Tibial artery (tissue), 4 donors: ENCODE measurements around the gene ZBTB48.
A peak's percentile ranks its signal among the peaks of the same experiment; 100 is the strongest.
"Not testable (repeated sequence)": the region's sequence is repeated elsewhere in the genome, so short reads cannot be mapped to it uniquely, and the experiment has no call there.

Experiments
- DNase-seq, 2 donors: peaks; one replicate each; pipeline ENCODE4 v3.0.0-alpha.2; 2019
- H3K27ac ChIP-seq, 2 donors: fragments of 200-600 bp; sonication (generic) in 1 of 2; 1 replicate in 1 of 2; 2 replicates in 1 of 2; pipeline ENCODE4 v1.5.1; 2018 to 2019; ENCODE audit warnings: mild to moderate bottlenecking in 1 of 2
- H3K27me3 ChIP-seq, 2 donors: fragments of 200-600 bp; sonication (generic) in 1 of 2; one replicate each; pipeline versions ENCODE4 v1.5.1 to v1.6.0; 2016 to 2019
- H3K36me3 ChIP-seq, 3 donors: fragments of 200-600 bp; sonication (generic) in 2 of 3; one replicate each; pipeline ENCODE4 v1.5.1; 2016 to 2019; ENCODE audit warnings: mild to moderate bottlenecking in 2 of 3
- H3K4me1 ChIP-seq, 4 donors: fragments of 200-600 bp; sonication (generic) in 2 of 4; 1 replicate in 3 of 4; 2 replicates in 1 of 4; pipeline ENCODE4 v1.5.1; 2016 to 2019
- H3K4me3 ChIP-seq, 2 donors: fragments of 200-600 bp; sonication (generic) in 1 of 2; 1 replicate in 1 of 2; 2 replicates in 1 of 2; pipeline ENCODE4 v1.5.1; 2018 to 2019; ENCODE audit warnings: mild to moderate bottlenecking in 2 of 2
- H3K9me3 ChIP-seq, 3 donors: fragments of 200-600 bp; sonication (generic) in 1 of 3; one replicate each; pipeline ENCODE4 v1.5.1; 2016 to 2019
- CTCF ChIP-seq, 2 experiments: fragments of 200-600 bp in 1 of 2; fragments of 450-650 bp in 1 of 2; IDR thresholded peaks; one replicate each; pipeline ENCODE4 v1.5.1; 2017 to 2019; ENCODE audit warnings: antibody characterized with exemption in 2 of 2, mild to moderate bottlenecking in 1 of 2, moderate library complexity in 1 of 2
- intact Hi-C: fragments of 100-400 bp; cut with DNase I; formaldehyde crosslinking; loops from one replicate; pipeline ENCODE4 v1.15.0; 2023; ENCODE audit warnings: low total_unique reads

ZBTB48 gene

GRCh38 chr1:6635910-6636760 lies 56.3 kb downstream of the ZBTB48 start:
- Histone ChIP-seq H3K4me3 (no peak overlapping the region), H3K9me3 (no peaks in the 10 kb centered on the region), H3K27me3 (no peaks in the 10 kb centered on the region), H3K36me3 (peaks cover 44 to 90% (median 59%) of the 10 kb centered on the region in 3 donors), H3K4me1 (peaks cover 0 to 29% (median 6%) of the 10 kb centered on the region in 4 donors), H3K27ac (peak overlapping the region; percentile 72 to 80)
- DNase-seq = no peak
- intact Hi-C loops = loop anchor here (5.0 to 10.0 kb wide), 2 partner anchors 34 to 51 kb away; partner anchors contain the start of gene KLHL21
- no peak for TF ChIP-seq CTCF (IDR thresholded peaks at IDR 0.05)

- H3K36me3 ChIP-seq = peaks cover 40 to 88% (median 56%) of the 10 kb centered on the region in 3 donors
- peak overlapping the region; percentile 72 to 80 for H3K27ac ChIP-seq
- H3K4me3 ChIP-seq, H3K9me3 ChIP-seq, DNase-seq, H3K27me3 ChIP-seq: not testable (repeated sequence)
- peaks cover 0 to 29% (median 6%) of the 10 kb centered on the region in 4 donors for H3K4me1 ChIP-seq
- intact Hi-C loops = loop anchor here (5.0 to 10.0 kb wide), 2 partner anchors 34 to 52 kb away; partner anchors contain the start of gene KLHL21
Observed at GRCh38 chr1:6636778-6637177, 57.0 kb downstream of the ZBTB48 start.

DNA sequence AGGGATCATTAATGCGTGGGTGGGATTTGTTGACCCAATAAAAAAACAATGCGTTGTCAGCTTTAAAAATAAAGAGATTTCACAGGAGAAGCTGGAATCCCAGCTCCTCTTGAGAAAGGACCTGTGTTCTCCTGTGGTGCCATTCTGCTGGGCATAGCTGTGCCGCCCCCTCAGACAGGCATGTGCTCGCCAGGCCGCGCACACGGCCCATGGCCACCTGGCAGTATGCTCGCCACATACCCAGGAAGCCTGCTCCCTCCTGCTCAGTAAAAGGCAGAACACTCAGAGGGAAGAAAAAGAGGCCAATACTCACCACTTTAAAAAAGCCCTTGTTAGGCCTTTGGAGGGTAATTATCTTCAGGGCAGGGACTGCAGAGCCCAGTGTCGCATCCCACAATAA lies 58.0 kb downstream of the ZBTB48 start:
- TF ChIP-seq CTCF (IDR thresholded peaks at IDR 0.05) = no peak
- peaks cover 0 to 29% (median 6%) of the 10 kb centered on the region in 4 donors for H3K4me1 ChIP-seq
- DNase-seq = no peak
- no peaks in the 10 kb centered on the region for H3K9me3 ChIP-seq
- H3K27ac ChIP-seq = peak overlapping the region; percentile 72 to 80
- H3K4me3 ChIP-seq = peak overlapping the region; percentile 10 to 11
- intact Hi-C loops = loop anchor here (5.0 to 10.0 kb wide), 2 partner anchors 35 to 53 kb away; partner anchors contain the start of gene KLHL21
- no peaks in the 10 kb centered on the region for H3K27me3 ChIP-seq
- H3K36me3 ChIP-seq = peaks cover 31 to 88% (median 56%) of the 10 kb centered on the region in 3 donors

DNA sequence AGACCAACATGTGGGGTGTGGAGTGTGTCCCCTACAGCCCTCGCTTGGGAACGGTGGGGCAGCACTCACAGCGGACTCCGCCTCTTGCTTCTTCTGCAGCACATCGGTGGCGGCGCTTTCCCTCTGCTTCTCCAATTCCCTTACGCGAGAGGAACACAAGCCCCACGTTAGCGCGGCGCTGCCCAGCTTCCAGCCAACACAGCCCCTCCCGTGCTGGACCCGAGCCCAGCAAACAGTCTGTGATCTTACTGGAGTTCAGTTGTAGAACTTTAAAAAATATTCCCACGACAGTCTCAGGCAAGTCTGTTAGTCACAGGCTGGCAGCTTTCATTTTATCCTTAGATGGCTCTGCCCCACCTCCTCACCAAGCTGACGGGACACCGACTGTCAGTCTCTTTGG lies 58.4 kb downstream of the ZBTB48 start:
- Histone ChIP-seq H3K36me3 (peaks cover 26 to 88% (median 55%) of the 10 kb centered on the region in 3 donors), H3K9me3 (no peaks in the 10 kb centered on the region), H3K27me3 (no peaks in the 10 kb centered on the region), H3K4me1 (peaks cover 0 to 29% (median 6%) of the 10 kb centered on the region in 4 donors), H3K27ac (peak overlapping the region; percentile 72 to 80), H3K4me3 (peak overlapping the region; percentile 10 to 11)
- no peak for TF ChIP-seq CTCF (IDR thresholded peaks at IDR 0.05)
- peak; percentile 95 to 98 for DNase-seq
- intact Hi-C loops = loop anchor here (5.0 to 10.0 kb wide), 2 partner anchors 36 to 53 kb away; partner anchors contain the start of gene KLHL21
